HG03354 (cell line): Measurements from ENCODE around the gene BTN1A1.
"Not testable (repeated sequence)": the region's sequence is repeated elsewhere in the genome, so short reads cannot be mapped to it uniquely, and the experiment has no call there.

Experiments used
- ATAC-seq: cut with Tn5 transposase; IDR thresholded peaks from one replicate; pipeline ENCODE4 v1.9.1; 2021; ENCODE audit warnings: mild to moderate bottlenecking; ENCODE audit not compliant: unreplicated experiment, poor library complexity, severe bottlenecking

The BTN1A1 gene

DNA sequence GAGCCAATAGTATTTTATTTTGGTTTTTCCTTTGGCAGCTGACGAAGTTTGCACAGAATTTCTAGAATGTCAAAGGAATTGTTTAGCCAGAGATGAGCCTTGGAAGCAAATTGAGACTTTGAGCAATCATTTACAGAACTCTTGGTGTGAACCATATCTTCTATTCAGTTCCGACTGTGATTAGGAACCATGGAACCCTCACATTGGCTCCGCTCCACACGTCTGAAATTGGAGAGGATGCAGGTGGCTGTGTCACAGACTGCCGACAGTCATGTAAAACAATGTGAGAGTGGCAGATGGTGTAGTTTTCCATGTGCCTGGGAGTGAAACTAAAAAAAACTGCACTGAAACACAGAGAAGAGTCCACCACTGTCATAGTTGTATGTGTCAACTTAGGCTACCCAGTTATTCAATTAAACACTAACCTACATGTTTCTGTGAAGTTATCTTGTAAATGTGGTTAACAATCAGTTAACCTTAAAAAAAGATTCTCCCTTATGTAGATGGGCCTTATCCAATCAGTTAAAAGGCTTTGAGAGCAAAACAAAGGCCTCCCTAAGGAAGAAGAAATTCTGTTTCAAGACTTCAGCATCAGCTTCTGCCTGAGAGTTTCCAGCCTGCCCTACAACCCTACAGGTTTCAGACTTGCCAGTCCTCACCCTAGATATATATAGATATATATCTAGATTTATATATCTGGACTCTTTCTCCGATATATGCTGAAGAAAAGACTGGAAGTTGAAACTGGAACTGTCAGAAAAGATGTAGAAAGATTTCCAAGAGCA, 34.8 kb downstream of the BTN1A1 start:
- ATAC-seq: no peak

DNA sequence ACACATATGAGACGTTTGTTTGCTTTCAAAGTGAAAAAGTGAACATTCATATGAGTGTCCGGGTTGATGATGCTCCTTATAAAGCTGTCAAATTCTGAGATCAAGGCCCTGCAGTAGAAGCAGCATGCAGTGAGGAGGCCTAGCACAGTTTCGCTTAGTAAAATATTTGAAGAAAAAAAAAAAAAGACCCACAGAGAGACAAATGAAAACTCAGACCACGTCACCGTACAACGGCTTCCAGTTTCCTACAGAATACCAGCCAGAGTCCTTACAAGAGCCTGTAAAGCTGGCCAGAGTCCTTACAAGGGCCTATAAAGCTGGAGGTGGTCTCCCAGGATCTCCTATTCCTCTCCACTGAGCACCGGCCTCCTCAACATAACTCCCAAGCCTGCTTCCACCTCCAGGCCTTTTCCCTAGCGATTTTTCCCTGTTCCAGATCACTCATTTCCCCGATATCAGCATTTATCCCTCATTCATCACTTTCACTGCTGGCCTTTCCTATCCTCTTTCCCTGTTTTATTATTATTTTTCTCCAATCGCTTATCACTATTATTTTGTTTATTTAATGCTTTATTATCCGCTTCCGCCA, 36.6 kb downstream of the BTN1A1 start:
- no peak for ATAC-seq

DNA sequence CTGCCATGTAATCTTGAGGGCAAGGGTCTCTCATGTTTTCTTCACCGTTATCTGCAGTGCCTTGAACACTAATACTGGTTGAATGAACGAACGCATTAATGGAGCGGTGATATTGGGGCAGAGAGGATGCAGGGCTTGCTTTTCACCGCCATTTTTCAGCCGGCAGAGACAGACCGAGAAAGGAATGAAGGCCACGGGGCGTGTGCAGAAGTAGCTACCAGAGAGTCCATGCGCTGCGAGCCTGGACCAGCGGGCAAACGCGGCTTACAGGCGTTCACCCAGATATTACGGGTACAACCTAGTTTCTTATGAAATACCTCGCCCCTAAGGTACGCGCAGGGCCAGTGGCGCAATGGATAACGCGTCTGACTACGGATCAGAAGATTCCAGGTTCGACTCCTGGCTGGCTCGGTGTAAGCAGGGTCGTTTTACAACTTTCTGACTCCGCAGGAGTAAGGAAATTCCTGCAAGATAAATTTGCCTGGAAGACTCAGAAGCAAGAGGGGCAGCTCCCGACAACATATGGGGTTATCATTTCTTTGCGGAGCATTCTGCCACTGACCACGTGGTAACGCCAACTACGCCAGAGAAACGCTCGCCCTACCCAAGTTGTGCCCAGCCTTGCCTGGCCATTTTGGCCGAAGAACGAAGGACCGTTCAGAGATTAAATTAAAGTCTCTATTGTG, 37.2 kb downstream of the BTN1A1 start:
- ATAC-seq: peak; percentile 42

DNA sequence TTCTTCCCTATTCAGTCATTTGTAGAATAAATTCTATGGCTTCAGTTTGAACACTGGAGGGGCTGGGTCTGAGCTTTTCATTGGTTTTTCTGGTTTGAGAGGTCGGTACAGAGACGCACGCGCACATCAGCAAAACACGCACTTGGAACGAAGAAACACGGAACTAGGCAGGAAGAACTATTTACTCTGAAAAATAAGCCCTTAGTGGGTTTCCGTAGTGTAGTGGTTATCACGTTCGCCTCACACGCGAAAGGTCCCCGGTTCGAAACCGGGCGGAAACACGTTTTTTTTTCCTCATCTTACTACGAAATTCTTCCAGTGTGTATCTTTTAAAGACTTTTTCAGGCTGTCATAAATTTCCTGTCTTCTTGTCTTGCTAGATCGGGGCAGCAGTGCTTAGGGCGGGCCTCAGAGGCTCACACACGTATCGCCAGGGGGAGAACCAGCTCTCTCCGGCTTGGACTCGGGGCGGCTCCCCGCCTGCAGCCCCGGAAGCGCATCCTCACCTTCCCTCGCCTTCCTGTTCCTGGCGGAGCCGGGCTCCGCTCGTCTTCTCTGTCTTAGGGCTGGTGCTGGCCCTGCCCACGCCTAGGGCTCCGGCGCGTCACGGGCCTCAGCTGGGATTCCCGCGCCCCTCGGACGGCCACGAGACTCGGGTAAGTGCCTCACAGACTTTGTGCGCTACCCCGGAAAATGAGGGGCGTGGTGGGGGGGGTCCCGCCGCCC, 37.9 kb downstream of the BTN1A1 start, which contains the start of gene HMGN4:
TSS of gene HMGN4 (plus strand) at position 521 of the 726 bp plus-strand sequence. CDS start 6,841 bp downstream, outside the sequence.
- peak; percentile 55 for ATAC-seq

DNA sequence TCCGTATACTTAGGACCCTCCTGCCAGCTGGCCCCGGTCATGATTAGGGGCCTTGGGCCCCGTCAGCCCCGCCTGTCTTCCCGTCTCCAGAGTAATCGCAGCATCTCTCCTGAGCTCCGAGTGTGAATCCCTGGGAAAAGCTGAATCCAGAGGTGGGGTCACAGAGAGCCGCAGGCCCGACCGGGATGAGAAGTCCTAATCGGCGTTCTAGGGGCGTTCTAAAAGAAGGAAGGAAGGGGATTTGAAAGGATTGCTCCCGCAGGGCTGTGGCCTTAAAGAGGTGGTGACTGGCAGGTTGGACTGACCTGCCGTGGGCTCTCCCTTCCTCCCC, 38.4 kb downstream of the BTN1A1 start:
- ATAC-seq: no peak

DNA sequence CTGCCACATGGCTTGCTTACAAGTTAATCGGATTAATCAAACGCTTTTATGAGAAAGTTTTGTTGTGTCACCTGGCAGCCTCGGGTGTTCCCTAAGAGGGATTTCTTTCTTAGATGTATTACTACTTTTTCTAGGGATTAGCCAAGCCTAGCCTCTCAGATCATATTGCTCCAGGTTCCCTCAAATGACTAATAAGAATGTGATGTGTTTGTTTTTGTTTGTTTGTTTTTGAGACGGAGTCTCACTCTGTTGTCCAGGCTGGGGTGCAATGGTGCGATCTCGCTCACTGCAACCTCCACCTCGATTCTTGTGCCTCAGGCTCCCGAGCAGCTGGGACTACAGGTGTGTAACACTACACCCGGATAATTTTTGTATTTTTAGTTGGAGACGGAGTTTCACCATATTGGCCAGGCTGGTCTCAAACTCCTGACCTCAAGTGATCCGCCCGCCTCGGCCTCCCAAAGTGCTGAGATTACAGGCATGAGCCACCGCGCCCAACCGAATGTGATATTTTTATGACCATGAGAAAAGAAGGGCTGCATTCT, 39.0 kb downstream of the BTN1A1 start:
- no peak for ATAC-seq

DNA sequence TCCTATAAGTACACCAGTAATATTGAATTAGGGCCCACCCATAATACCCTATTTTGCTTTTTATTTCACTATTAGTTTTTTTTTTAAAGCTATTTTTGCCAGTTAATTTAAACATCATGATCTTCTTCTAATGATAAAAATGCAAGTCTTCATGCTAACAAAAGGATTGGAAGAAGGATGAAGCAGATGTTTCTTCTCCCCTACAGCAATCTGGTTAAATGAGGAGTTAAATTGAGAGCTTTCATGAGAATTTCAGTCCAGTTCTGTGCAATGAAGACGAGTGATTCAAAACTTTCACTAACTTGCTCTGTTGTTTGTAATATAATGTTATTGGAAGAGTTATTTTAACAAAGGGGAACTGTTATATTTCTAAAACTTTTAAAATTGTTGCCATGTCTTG, 41.5 kb downstream of the BTN1A1 start:
- ATAC-seq: no peak

DNA sequence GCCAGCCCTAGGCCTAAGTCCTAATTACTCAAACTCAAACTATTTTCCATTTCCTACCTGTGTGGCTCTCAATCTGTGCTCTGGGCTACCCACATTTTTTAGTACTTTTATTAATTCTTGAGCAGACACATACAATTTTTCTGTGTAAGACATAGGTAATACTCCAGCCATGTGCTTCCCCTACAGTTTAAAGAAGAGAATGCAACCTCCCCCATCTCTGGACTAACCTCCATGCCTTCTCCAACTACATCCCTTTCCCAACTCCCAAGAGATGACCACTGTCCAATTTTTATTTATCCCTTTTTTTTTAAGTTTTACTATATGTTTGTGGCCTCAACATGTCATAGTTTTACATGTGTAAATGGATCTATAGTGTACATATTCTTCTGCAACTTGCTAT, 43.9 kb downstream of the BTN1A1 start:
- no peak for ATAC-seq

DNA sequence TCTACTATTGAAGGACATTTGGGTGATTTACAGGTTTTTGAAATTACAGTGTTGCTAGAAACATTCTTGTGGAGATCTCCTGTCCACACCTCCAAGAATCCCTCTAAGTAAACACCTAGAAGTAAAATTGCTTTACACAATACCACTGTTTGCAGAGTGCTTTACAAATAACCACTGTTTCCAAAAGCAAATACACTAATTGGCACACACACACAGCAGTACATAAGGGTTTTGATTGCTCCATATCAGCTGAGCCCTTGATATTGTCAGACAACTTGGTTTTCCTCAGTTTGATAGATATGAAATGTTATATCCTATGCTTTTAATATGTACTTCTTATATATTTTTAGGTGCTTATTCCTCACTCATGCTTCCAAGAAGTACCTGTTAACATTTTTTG, 44.4 kb downstream of the BTN1A1 start:
- ATAC-seq: no peak

DNA sequence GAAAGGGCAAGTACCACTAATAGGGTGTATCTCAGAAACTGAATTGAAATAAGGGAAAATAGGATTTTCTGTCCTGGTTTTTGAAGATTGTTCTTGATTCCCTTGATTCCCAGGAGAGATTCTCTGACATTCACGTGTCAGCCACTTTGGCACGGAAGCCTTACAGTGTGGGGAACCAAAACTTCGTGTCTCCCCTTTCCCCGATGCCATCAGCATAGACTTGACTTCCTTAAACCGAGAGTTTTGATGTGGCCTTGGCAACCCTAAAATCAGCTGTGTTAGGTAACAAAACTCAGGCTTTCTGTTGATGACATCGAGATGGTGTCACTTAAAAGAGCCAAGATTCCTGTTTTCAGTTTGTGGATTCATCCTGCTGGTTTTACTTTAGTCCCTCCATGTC, 45.5 kb downstream of the BTN1A1 start:
- ATAC-seq: no peak

DNA sequence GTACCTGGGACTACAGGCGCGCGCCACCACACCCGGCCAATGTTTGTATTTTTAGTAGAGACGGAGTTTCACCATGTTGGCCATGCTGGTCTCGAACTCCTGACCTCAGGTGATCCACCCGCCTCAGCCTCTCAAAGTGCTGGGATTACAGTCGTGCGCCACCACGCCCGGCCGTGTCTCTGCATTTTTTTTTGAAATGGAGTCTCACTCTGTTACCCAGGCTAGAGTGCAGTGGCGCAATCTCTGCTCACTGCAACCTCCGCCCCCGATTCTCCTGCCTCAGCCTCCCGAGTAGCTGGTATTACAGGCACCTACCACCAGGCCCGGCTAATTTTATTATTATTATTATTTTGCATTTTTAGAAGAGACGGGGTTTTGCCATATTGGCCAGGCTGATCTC, 47.3 kb downstream of the BTN1A1 start:
- ATAC-seq: not testable (repeated sequence)

DNA sequence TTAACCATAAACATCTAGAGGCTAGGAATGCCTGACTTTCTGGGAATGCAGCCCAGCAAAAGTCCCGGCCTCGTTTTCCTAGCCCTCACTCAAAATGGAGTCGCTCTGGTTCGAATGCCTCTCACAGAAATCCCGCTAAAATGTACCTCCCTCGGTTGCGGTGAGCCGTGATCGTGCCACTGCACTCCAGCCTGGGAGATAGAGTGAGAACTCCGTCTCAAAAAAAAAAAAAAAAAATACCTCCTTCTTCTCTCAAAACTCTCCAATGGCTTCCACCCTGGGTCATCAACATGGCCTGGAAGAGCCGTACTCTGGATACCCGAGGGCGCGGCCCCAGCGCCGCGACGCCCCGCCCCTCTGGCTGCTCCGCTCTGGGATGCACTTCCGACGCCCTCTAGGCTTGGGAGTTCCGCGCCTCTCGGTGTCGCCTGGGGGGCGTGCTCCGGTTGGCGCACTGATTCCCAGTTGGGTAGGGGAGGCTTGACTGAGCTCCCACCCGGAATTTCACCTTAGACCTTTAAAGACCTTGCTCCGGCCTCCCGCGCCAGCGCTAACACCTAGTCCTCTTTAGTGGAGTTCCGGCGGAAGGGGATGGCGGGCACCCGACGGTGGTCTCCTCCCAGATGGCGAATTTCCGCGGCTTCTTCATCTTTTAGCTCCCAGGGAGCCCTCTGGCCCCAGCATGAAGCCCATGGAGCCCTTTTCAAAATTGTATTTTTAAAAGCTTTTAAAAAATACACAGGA, 50.3 kb downstream of the BTN1A1 start:
- ATAC-seq: peak; percentile 23

DNA sequence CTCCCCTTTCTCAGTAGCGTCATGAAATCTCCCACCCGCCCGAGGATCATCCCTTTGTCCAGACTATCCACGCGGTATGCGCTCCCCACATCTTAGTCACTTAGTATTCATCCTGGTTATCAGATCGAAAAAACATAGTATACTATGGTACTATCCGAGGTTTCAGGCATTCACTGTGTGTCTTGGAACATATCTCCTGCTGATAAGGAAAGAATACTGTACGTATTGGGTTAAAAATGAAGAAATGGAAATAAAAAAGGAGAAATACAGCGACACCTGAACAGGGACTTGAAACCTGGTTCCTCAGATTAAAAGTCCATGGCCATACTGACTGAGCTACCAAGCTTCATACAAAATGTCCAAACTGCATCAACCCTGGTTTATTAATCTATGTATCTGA, 52.1 kb downstream of the BTN1A1 start:
- ATAC-seq: no peak

DNA sequence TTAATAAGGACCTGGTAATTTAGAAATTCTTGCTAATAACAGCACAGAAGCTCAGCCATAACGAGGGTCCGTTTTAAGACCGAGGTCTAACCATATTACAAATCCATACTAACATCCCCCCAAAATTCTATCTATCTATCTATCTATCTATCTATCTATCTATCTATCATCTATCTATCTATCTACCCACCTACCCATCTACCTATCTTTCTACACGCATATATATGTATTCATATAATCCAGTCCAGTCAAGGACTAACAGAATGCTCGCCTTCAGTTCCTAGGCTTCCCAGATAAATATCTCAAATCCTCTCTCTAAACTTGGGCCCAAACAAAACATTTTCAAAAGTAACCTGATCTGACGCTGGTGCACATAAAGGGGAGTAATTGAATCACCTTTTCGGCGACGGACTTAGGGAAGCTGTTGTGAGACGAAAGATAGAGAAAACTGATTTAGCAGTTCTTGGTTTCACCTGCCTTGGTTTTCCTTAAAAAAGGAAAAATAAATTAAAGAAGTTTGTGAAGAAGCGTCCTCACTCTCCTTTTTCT, 52.6 kb downstream of the BTN1A1 start:
- no peak for ATAC-seq

DNA sequence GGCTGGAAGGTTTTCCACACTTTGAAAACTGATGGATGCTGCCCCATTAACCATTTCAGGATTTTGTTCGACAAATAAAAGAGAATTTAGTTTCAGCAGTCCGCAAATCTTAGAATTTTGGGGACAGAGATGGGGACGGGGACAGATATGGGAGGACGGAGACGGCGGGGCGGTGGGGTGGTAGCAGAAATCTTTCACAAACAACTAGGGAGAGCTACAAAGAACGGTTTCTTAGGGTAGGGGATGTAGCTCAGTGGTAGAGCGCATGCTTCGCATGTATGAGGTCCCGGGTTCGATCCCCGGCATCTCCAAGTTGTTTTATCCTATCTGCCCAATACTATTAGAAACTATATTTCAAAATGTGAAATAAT, 53.1 kb downstream of the BTN1A1 start:
- ATAC-seq: peak; percentile 46

DNA sequence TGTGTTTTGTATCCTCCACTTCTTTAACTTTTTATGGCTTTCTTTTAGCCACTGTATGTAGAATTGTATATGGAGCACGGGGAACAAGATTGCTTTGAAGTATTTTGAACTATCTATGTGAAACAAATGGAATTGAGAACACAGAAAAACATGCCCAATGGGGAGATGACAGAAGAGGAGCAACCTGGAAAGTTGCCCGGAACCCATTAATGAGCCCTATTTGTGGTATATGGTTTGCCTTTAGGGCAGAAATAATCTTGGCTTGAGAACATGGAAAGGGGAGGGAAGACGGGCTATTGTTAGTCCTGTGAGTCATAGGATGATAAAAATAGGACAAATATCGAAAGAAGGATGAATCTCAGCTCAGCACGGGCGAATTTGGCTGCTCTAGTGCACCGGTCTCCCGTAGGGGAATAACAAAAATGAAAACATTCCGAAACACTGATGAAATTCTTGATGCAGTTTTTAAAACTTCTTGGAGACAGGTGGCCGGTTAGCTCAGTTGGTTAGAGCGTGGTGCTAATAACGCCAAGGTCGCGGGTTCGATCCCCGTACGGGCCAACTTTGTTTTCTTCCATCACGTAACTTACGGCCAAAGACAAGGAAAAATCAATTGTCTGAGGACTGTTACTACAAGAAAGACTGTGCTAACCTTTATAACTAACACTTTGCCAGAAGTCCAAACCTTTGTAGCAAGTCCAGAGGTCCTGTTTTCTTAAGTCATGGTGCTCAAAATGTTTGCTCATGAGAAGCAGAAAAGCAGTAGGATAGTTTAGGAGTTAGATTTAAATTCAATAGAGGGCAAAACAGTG, 53.7 kb downstream of the BTN1A1 start:
- ATAC-seq: peak; percentile 39

DNA sequence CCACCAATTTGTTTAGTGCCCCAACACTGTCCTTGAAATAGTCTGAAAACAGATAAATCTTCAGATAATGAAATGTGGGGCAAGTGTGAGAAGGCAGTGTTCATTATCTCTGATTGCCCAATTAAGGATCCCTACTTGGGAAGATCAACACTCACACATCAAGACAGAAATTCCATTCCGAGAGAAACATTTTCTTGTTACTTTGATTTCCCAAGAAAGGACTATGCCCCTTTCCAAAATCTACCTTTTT, 54.3 kb downstream of the BTN1A1 start:
- no peak for ATAC-seq

DNA sequence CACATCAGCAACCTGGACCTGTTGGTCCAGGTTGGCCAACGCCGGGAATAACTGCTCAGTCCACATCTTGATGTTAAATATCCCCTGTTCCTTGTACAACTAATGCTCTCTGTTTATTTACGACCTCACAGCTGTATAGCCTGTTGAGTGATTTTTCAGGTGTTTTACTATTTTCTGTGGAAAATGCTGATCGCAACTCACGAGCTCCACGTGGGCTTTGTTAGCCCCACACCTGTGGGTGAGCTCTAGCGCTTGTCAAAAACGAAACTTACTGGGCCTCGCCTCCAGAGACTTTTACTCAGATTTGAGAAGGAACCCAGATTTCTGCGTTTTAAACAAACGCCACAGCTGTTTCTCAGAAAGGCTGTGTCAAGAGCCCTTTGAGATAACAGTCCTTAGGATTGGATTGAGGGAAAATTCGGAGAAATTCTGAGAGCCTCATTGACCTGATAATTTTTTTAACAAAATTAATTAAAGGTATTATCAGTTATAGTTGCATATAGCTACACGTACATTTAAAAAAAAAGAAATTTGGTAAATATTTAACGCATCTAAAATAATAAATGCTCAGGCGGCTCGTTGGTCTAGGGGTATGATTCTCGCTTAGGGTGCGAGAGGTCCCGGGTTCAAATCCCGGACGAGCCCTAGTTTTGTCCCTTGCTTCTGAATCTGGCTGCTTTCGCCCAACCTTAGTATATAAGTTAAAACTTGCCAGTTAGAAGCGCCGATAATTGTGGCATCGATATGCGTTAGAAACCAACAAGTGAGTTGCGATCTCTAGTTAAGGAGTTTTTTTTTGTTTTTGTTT, 54.8 kb downstream of the BTN1A1 start:
- ATAC-seq: peak; percentile 33
